NOMO-1 treated with DMSO at 0.1 percent for 48 hours (cell line): ENCODE results near the gene KDM4B.

Experiments used
- DNase-seq: peaks from one replicate; lab custom pipeline; 2025; ENCODE audit not compliant: unreplicated experiment; lab: John Stamatoyannopoulos, UW

The KDM4B gene

DNA sequence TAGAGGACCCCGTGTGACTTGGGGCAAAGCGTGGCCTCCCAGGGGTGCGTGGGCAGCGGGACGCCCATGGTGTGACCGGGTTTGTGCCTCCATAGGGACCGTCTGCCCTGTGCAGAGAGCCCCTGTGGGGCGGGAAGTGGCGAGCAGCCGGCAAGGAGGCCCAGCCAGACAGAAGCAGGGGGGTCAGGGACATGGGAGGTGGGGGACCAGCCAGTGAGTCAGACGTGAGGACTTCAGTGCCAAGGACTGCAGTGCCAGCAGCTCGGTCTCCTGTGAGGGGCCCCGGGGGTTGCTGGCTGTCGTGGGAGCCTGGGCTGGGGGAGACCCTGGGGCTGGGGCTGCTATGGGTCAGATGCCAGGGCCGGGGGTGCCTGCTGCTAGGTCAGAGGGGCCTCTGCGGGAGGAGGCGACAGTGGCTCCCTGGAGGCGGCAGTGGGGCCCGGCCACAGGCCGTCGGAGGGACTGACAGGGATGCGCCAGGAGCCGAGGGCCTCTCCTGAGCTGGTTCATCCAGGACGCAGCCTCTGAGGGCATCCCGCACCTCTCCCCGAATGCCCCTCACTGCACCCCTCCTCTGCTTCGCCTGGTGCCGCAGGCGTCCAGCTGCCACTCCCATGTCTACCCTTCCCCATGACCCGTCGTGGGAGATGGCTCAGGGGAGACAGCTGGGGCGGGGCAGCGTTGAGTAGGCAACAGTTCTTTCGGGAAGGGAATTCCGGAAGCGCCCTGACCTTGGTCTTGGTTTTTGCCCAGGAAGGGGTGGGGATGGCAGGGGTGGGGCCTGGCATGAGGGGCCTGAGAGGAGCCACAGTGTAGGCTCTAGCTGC is 80.0 kb downstream of the KDM4B start:
- no peak for DNase-seq

DNA sequence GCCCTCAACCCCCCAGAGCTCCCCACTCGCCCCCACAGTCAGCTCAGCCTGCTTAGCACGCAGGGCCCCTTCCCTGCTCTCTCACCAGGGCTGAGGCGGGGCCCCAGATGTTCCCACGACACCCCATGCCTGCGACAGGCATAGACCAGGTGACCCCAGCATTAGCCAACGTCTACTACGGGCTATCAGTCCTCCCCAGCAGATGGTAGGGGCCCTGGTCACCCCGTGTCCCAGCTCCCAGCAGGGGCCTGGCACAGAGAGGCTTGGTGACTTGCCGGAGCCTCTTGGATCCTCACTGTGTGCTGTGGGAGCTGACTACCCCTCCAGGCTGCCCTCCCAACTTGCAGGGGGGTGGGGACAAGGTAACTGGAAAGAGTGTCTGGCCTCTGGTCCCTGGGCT is 80.6 kb downstream of the KDM4B start:
- DNase-seq, result no peak

DNA sequence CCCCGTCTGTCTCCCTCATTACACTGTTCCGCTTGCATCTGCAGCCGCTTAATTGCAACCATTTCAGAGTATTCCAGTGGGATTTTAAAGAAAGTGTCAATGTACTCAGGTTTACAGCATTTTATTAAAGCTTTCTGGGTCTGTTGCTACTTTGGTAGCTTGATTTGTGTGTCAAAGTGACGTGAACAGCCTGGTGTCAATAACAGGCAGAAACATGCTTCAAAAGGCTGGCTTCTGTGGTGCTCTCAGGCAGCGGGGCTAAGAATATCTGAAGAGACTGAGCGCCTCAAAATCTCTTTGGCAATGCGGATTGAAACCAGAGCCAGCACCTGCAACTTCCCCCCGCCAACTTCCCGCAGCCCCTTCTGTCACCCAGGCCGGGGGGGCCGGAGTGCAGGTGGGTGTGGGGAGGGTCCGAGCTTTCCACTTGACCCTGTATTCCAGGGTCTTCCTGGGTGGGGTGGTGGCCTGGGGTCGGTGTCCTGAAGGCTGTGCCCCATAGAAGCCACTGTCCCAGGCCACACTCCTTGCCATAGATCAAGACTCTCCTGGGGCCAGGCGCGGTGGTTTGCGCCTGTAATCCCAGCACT is 81.2 kb downstream of the KDM4B start:
- DNase-seq, result no peak

DNA sequence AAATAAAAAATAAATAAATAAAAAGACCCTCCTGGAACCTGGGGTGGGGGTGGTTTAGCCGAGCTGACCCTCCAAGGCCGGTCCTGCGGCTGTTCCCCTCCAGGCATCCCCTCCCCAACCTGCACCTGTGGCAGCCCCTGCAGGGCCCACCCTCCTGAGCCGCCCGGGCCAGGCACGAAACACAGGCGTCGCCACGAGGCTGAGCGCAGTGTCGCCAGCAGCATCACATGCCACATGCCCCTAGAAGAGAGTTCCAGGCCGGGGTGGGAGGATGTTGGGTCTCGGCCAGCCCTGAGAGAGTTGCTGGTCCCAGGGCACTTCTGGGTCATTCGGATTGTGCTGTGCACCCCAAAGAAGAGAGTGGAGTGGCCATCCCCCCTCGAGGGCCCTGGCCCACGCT is 82.0 kb downstream of the KDM4B start:
- DNase-seq, result no peak

DNA sequence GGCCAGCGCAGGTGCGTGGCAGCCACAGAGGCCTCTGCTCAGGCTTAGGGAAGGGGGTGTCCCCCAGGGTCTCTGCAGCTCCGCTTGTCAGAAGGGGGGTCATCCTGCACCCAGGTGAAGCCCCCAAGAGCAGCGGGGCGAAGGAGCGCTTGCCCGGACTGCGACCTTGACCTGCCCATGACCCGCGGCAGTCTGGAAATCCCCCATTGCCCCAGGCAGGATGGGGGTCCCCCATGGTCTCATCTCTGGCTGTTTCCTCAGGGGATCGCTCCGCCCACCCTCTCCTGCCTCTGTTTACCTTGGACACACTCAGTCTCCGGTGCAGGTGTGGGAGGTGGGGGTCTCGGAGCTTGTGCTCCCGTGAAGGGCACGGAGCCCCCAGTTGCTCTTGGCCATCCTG is 82.7 kb downstream of the KDM4B start:
- no peak for DNase-seq

DNA sequence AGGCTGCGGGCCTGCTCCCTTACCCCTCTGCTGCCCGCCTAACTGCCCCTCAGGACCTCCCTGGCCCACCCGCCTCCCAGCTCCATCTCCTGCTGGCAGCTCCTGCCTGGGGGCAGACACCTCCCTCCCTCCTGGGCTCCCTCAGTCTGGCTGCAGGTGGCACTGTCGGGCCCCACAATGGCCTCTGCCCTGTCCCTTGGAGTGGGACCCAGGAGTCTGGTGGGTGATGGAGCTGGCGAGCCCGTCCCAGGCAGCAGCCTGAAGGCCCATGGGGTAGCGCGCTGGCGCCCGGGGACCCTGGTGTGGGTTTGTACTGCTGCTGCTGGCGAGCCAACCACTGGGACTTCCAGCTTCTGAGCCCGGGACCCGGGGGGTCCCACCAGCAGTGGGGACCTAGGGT is 83.6 kb downstream of the KDM4B start:
- no peak for DNase-seq

DNA sequence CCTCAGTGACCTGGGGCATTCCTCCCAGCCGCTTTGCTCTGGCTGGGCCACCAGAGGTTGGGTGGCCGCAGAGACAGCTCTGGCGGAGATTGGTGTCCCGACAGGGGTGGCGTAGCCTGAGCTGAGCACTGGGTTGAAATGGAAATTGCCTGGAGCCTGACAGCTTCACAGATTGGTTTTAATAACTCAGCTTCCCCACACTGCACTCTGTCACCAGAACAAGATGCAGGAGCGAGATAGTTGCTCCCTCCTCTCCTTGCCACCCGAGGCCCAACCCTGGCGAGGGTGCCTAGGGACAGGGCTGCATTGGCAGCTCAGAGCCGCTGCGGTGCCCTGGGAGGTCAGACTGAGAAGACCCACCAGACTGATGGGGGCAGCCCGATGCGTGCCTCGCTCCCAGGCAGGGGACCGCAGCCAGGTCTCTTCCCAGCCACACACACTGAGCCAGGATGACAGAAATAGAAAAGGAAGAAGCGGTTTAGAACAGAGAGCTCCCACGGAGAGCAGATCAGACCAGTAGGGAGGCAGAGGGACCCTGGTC is 84.1 kb downstream of the KDM4B start:
- DNase-seq, result no peak

DNA sequence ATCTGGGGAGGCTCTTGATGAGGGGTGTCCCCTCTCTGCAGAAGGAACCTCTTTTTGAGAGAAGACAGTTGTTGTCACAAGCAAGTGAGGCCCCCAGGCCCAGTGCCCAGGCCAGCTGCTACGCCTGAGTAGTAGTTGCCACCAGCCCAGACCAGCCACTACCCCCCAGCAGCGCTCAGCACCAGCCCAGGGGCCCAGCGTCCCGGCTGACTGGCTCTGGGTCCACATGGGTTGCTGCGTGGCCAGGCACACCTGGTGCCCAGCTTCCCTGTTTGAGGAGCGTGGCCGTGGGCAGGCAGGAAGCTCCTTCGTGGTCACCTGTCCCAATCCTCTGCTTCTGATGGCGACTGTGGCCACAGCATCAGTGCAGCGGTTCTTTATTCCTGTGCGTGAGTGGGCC is 84.7 kb downstream of the KDM4B start:
- DNase-seq, result no peak

DNA sequence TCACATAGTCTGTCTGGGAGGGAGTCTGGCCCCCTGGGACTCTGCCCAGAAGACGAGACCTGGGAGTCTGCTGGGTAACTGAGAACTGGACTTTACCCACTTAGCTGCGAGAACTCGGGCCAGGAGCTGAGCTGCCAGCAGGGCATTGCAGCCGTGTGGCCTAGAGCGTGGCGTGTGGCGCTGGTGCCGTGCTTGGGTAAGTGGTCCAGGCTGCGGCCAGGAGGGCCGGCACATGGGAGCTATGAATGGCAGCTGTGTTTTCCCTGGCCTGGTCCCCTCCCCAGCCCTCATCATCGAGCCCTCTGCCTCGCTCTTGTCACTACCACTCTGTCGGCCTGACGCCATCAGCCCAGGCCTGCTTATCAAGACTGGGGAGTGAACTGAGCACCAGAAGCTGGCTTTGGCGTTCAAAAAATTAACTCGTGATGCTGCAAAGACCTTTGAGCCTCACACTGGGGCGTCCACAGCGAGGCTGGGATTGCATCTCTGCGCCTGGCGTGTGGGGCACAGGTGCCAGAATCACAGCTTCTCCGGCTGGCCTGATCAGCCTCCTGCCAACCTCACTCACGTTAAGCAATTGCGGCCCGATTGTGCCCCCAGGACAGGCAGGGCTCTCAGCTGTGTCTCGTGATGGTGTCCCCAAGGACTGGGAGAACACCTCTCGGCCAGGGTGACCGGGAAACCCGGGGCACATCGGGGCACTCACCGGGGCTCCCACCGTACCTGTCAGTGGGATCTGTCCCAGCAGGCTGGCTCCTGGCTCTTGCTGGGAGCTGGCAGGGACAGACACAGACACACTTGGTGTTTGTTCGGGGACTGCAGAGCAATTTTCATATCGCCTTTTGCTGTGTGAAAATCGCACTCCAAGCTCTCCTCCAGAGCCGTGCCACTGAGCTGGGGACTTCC is 85.9 kb downstream of the KDM4B start:
- DNase-seq, result no peak

DNA sequence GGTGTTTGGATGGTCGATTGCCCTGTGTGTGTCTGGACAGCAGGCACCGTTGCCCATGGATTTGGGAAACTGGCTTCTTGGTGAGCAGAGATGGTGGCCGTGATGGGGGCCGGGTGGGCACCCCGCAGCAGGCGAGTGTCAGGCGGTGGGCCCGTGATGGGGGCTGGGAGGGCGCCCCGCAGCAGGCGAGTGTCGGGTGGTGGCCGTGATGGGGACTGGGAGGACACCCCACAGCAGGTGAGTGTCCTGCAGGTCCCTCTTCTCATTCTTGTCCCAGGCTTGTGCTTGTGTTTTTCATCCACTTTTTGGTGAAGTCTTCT is 86.5 kb downstream of the KDM4B start:
- DNase-seq, result no peak

DNA sequence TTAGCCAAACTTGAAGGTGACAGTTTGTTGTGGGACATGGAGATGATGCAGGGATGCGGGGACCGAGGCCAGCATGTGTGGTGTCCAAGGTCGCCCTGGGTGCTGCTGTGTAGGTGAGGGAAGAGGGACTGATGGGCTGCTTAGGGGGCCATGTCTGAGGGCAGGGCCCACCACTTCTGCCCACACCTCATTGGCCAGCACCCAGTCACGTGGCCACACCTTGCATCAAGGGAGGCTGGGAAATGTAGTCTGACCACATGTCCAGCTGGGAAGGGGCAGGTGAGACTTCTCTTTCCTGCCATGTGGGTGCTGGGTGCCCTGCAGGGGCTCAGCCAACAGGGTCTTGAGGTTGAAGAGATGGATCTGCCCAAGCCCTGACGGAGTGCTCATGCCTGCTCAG is 88.9 kb downstream of the KDM4B start:
- no peak for DNase-seq

DNA sequence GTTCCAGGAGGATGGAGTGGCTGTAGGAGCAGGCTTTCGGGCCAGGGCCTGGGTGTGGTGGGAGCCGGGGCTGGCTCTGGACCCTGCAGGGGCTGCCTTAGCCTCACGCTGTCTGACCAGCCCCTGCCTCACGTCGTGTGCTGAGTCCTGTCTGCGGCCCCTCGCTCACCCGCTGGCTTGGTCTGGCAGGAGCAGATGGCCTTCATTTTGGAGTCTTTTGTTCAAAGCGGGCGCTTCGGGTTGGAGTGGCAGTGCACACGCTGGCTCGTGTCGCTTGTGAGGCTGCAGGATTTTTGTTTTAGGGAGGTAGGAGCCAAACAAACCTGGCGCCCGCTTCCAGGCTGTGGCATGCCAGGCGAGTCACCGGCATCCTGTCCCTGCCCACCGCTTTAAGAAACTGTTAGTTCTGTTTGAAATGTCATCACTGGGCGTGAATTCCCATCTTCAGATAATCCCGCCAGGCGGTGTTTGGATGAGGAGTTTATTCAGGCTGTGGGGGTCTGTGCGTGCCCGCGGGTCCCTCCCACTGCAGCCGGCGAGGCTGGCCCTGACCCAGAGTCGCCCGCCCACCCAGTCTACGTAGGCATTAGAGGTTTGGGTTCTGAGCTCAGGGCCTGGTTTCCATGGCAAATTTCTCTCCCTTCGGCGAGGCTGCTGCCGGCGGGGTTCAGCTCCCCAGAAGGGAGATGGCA is 89.8 kb downstream of the KDM4B start:
- DNase-seq, result no peak

DNA sequence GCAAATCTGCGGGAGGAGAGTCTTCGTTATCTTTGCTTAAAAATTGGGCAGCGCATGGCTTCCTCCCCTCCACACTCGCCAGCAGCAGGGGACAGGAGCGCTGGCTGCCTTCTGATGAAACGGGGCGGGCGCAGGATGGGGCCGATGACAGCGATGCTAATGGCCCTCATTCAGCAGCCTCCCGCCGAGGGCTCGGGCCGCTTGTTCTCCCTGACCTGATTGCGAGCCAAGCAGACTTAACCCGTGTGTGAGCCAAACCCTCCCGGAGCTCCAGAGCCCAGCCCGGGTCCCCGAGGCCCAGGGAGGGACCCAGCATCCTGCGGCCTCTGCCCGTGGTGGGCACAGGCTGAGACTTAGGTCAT is 90.3 kb downstream of the KDM4B start:
- DNase-seq, result no peak

DNA sequence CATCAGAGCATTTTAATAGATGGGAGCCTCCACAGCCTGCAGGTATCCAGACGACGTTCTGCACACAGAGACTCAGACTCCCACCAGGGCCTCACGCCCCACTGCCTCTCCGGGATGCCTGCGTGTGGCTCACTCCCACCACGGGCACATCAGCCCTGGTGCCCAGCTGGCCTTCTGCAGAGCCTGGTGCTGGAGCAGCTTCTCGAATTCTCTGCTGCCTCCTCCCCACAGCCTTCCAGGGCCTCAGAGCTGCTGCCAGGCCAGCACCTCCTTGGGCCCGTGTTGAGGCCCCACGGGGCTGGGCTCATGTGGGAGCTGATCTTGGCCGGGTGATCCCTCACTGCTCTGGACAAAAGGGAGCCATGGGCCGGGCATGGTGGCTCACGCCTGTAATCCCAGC is 90.9 kb downstream of the KDM4B start:
- DNase-seq, result no peak

DNA sequence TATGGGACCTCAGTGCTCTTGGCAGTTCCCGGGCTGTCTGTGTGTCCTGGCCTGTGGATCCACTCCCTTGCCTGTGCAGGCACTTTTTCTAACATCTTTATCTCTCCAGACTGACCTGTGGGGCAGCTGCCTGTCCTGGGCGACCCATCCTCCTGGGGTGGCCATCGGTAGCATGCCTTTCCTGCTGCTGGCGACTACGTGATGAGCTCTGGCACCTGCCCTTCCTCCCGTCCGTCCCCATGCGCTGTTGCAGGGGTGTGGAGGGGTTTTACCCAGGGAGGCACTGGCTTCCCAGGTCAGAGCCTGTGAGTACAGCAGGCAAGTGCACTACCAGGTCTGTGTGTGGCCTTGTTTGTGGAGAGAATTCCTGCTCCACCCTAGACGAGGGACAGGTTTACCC is 93.3 kb downstream of the KDM4B start:
- DNase-seq, result no peak

DNA sequence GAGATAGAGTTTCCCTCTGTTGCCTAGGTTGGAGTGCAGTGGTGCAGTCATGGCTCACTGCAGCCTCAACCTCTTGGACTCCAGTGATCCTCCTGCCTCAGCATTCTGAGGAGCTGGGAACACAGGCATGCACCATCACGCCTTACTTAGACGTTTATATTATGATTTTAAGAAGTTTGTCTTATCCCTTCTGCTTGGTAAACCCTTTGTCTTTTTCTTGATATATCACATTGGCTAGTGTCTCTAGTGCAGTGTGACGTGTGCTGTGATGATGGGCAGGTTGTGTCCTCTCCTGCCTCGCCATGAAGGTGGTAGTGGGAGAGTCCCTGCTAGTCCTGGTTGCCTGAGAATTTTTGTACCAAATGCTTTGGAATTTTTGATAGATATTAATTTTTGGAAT is 93.9 kb downstream of the KDM4B start:
- no peak for DNase-seq

DNA sequence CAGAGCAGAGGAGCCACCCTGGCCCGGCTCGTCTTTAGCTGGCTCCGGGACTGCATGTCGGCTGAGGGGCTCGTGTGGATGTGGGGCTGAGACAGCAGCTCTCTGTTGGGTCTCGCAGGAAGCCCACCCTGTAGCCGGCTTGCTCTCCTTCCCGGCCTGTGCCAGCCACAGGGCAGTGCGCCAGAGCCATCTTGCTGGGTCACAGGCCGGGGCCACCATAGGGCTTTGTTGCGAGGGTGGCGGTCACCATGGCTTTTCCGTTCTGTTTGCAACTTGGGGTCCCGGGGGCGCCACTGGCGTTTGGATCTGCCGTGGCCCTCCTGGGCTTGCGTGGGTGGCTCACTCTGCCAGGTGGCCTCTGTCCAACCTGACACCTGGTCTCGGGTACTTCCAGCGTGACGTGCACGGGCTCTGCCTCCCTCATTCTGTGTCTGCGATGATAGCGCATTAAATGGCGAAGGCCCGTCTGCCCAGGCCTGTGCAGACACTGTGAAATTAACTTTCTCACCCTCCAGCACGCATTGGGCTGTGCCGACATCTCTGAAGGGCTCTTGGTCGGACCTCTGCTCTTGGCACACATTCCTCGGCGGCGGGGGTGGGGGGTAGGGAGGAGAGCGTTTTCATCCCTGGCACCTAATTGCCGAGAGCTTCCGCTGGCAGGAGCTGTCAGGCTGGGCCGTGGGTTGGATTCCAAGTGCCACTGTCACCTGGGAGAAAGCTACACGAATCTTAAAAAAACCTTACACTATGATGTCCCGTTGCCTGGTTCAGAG is 95.1 kb downstream of the KDM4B start:
- DNase-seq, result no peak

DNA sequence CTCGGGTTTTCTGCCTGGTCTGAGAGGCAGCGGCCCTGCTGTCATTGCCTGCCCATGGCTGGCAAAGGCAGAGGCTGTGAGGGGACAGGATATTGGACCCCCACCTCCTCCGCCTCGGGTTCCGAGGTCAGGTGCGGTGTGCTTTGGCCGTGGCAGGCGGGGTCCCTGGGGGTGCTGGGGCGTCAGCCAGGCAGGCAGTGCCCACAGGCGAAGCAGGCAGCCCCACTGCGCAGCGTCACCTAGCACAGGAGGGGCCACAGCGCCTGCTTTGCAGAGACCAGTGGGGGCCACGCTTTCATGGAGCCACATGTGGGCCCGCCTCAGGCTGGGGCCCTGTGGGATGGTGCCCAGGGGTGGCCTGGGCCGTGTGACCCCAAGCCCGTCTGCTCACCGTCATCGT is 96.0 kb downstream of the KDM4B start:
- no peak for DNase-seq

DNA sequence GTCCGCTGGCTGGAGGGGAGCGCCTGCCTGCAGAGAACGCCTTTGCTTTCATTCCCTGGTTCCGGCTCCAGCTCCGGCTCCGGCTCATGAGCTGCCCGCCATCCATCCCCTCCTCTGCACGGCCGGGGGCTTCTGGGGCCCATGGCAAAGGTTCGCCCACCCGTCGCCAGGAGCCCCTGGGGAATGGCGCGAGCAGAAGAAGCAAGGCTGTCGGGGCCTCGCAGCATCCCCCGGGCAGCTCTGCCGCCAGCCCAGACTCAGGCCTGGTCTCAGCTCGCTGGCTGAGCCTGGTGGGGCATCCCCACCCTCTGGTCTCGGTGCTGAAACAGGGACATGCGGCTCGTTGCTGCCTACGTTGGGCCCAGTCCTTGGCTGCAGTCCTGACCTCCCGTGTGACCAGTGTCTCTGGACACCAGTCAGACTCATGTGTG is 96.8 kb downstream of the KDM4B start:
- DNase-seq, result no peak

DNA sequence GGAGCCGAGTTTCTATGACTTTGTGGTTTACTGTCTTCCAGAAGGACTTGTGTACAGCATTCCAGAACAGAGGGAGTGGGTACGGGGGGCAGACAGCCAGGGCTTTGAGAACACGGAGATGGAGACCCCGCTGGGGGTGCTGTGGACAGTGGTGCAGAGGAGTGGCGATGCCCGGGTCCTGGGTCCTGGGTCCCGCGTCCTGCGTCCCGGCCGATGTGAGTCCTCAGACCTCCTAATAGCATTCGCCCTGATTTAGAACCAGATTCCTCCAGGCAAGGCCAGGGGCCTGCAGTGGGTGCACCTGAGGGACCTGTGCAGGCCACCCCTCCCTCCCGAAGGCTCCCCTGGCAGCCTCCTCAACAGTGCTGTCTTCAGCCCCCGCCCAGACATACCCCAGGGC is 97.9 kb downstream of the KDM4B start:
- DNase-seq, result no peak

DNA sequence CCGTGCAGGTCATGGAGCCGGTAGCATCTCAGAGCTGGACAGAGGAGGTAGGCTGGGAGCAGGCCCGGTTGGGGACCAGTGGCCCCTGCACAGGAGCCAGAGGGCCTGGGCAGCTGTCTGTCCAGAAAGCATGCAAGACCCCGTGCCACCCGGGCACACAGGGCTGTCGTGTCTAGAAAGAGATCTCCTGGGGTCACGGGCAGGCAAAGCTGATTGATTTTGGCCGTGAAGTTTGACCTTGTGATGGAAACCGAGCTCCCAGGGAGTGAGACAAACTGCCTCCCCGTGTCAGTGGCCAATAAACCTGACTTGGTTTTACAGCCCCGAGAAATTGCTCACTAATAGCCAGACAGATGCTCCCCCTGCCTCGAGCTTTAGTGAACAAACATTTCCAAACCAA is 98.8 kb downstream of the KDM4B start:
- no peak for DNase-seq
